HepG2 (cell line): Measurements from ENCODE around the gene SPATA33. TPM values are rescaled to one million over a fixed set of nuclear protein-coding genes. Genes with fewer than 3 reads are reported as not detected.

Source experiments
- ARNT ChIP-seq: fragments of 450-650 bp; IDR thresholded peaks from 2 replicates; pipeline ENCODE4 v1.6.1; 2017
- ATM ChIP-seq: fragments of 450-650 bp; IDR thresholded peaks from 2 replicates; pipeline ENCODE4 v1.7.1; 2017; ENCODE audit warnings: mild to moderate bottlenecking, borderline replicate concordance
- CBFB ChIP-seq: sonication (generic); formaldehyde crosslinking; IDR thresholded peaks from 2 replicates; pipeline ENCODE4 v1.4.0; 2020; ENCODE audit warnings: missing genetic modification reagents
- CEBPG ChIP-seq: IDR thresholded peaks from 2 replicates; pipeline ENCODE4 v1.6.1; 2016
- ETV6 ChIP-seq: sonication (generic); formaldehyde crosslinking; conservative IDR thresholded peaks from 2 replicates; pipeline ENCODE4 v1.4.0; 2020; ENCODE audit warnings: missing genetic modification reagents
- KAT7 ChIP-seq: IDR thresholded peaks from 2 replicates; pipeline ENCODE4 v1.6.1; 2018; ENCODE audit warnings: borderline replicate concordance, missing compliant biosample characterization
- NFE2L2 ChIP-seq: fragments of 150-350 bp; IDR thresholded peaks from 2 replicates; pipeline ENCODE4 v1.6.1; 2014; ENCODE audit warnings: low read length
- RELA ChIP-seq: sonication (generic); formaldehyde crosslinking; IDR thresholded peaks from 2 replicates; pipeline ENCODE4 v1.4.0; 2020; ENCODE audit warnings: missing genetic modification reagents
- RFXAP ChIP-seq: sonication (generic); formaldehyde crosslinking; IDR thresholded peaks from 2 replicates; pipeline ENCODE4 v1.4.0; 2020; ENCODE audit warnings: missing genetic modification reagents, borderline replicate concordance
- SIN3A ChIP-seq: IDR thresholded peaks from 2 replicates; pipeline ENCODE4 v1.6.1; 2011; ENCODE audit warnings: low read depth, mild to moderate bottlenecking, control low read depth, low read length, borderline replicate concordance
- SKI ChIP-seq: fragments of 450-650 bp; IDR thresholded peaks from one replicate; pipeline ENCODE4 v1.6.1; 2018; ENCODE audit warnings: mild to moderate bottlenecking; ENCODE audit not compliant: partially characterized antibody
- SNAI1 ChIP-seq: sonication (generic); formaldehyde crosslinking; IDR thresholded peaks from 2 replicates; pipeline ENCODE4 v1.5.0; 2020; ENCODE audit warnings: mild to moderate bottlenecking, missing genetic modification reagents, borderline replicate concordance
- THYN1 ChIP-seq: sonication (generic); formaldehyde crosslinking; IDR thresholded peaks from 2 replicates; pipeline ENCODE4 v1.8.1; 2023; ENCODE audit warnings: low read depth, mild to moderate bottlenecking, moderate library complexity, missing genetic modification reagents, borderline replicate concordance
- ZFP36 ChIP-seq: fragments of 150-350 bp; IDR thresholded peaks from 2 replicates; pipeline ENCODE4 v1.6.1; 2018; ENCODE audit warnings: borderline replicate concordance, low read length, low read depth; ENCODE audit not compliant: partially characterized antibody
- ZFP62 ChIP-seq: sonication (generic); formaldehyde crosslinking; IDR thresholded peaks from 2 replicates; pipeline ENCODE4 v1.4.0; 2020; ENCODE audit warnings: missing genetic modification reagents
- ZKSCAN5 ChIP-seq: sonication (generic); formaldehyde crosslinking; IDR thresholded peaks from 2 replicates; pipeline ENCODE4 v1.5.1; 2020; ENCODE audit warnings: mild to moderate bottlenecking, missing genetic modification reagents
- ZNF296 ChIP-seq: sonication (generic); formaldehyde crosslinking; conservative IDR thresholded peaks from 2 replicates; pipeline ENCODE4 v1.5.0; 2020; ENCODE audit warnings: mild to moderate bottlenecking, missing genetic modification reagents
- ZNF335 ChIP-seq: sonication (generic); formaldehyde crosslinking; IDR thresholded peaks from 2 replicates; pipeline ENCODE4 v1.4.0; 2020; ENCODE audit warnings: missing genetic modification reagents
- ZNF383 ChIP-seq: sonication (generic); formaldehyde crosslinking; IDR thresholded peaks from 2 replicates; pipeline ENCODE4 v1.4.0; 2020; ENCODE audit warnings: missing genetic modification reagents, mild to moderate bottlenecking, borderline replicate concordance
- ZNF530 ChIP-seq: sonication (generic); formaldehyde crosslinking; IDR thresholded peaks from 2 replicates; pipeline ENCODE4 v1.5.0; 2020; ENCODE audit warnings: low read depth, mild to moderate bottlenecking, missing genetic modification reagents
- ZNF549 ChIP-seq: sonication (generic); formaldehyde crosslinking; IDR thresholded peaks from 2 replicates; pipeline ENCODE4 v1.5.0; 2020; ENCODE audit warnings: missing genetic modification reagents
- ZNF644 ChIP-seq: IDR thresholded peaks from 2 replicates; pipeline ENCODE4 v1.6.1; 2016; ENCODE audit warnings: low read depth
- polyA plus RNA-seq, 8 experiments: library from polyadenylated mRNA; depleted of rRNA in 3 of 8; stranded (reverse) in 7 of 8; unstranded in 1 of 8; fragments of >200 nt; fragmentation: Illumina TruSeq in 4 of 8; extraction: Trizol in 4 of 8; gene quantifications; 2 replicates each; pipeline versions ENCODE4 v1.2.1 to v1.2.3, GENCODE V29; 2011 to 2016; ENCODE audit warnings: low read depth in 4 of 8, missing spikeins in 1 of 8, mixed read lengths in 1 of 8; ENCODE audit not compliant: insufficient read depth in 1 of 8
- total RNA-seq, 5 experiments: library from RNA; depleted of rRNA; stranded (reverse); fragments of >200 nt; fragmentation: Illumina TruSeq; extraction: Trizol; gene quantifications; 2 replicates each; pipeline ENCODE4 v1.2.3, GENCODE V29; 2016; ENCODE audit warnings: low read depth in 1 of 5
- TF ChIP-seq, protein P1 (sequence below): sonication (generic); formaldehyde crosslinking; IDR thresholded peaks from 2 replicates; pipeline ENCODE4 v1.9.0; 2021; ENCODE audit warnings: missing genetic modification reagents, borderline replicate concordance
- TF ChIP-seq, protein P2 (sequence below): sonication (generic); formaldehyde crosslinking; IDR thresholded peaks from 2 replicates; pipeline ENCODE4 v1.8.0; 2022; ENCODE audit warnings: mild to moderate bottlenecking, missing genetic modification reagents, moderate library complexity
- TF ChIP-seq, protein P3 (sequence below): sonication (generic); formaldehyde crosslinking; IDR thresholded peaks from 2 replicates; pipeline ENCODE4 v1.4.0; 2020; ENCODE audit warnings: missing genetic modification reagents, borderline replicate concordance

SPATA33 gene
- total and polyA plus RNA-seq, 2 of the 13 experiments (the other 11 are each of a cell fraction or from before 2014, with no cell fraction given), result 5.7 to 11.0 TPM

DNA sequence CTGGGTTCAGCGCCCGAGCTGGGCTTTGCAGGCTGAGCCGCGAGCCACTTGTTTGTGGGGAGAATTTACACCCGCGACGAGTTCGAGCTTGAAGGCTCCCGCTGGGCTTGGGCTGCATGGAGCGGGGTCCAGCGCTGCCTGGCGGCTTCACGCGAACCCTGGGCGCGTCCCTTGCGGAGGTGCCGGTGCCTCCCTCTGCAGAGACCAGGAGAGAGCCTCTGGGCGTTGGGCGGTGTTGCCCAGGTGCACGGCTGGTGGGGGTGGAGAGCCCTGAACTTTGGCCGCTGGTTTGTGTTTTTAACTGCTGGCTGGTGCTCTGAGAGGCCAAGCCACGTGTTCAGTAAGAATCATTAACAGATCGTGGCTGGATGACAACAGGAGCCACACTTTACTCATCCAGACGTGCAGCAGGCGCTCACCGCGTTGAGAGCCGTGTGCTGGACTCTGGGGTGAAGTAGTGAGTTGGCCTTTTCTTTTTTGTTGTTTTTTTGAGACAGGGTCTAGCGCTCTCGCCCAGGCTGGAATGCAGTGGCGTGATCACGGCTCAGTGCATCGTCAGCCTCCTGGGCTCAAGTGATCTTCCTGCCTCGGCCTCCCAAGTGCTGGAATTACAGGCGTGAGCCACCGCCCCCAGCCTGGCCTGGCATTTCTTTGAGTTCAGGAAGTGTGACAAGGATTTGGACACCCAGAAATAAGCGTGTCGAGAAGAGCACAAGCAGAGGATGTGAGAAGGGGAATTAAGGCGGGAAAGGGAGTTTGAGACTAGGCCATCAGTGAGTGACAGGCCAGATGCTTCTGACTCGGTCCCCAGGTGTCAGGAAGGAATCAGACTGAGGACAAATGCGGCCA lies 29.7 kb downstream of the SPATA33 start (continued):
- TF ChIP-seq ARNT (no peak), ZNF335 (peak; percentile 93), NFE2L2 (no peak), ZFP62 (CRISPR knock-in tag) (0 out of 2 replicates have a peak, but pooled peaks have one; percentile 69), CBFB (peak; percentile 71; the same call in 1 of the 2 replicates), RFXAP (CRISPR knock-in tag) (peak; percentile 97), ZNF549 (CRISPR knock-in tag) (peak; percentile 100), ZNF383 (CRISPR knock-in tag) (no peak), THYN1 (CRISPR knock-in tag) (0 out of 2 replicates have a peak, but pooled peaks have one; percentile 74), RELA (no peak; the same call in 1 of the 2 replicates), CEBPG (CRISPR knock-in tag) (peak; percentile 67), SKI (peak; percentile 94), ETV6 (CRISPR knock-in tag) (peak; percentile 77; the same call in 1 of the 2 replicates), ZNF644 (CRISPR knock-in tag) (peak; percentile 90), KAT7 (CRISPR knock-in tag) (peak; percentile 85), ZNF296 (CRISPR knock-in tag) (no peak; the same call in 1 of the 2 replicates), ATM (no peak), ZNF530 (CRISPR knock-in tag) (no peak), SIN3A (peak; percentile 97), ZKSCAN5 (CRISPR knock-in tag) (peak; percentile 64), SNAI1 (0 out of 2 replicates have a peak, but pooled peaks have one; percentile 90), ZFP36 (no peak)
- TF ChIP-seq, protein P1, sequence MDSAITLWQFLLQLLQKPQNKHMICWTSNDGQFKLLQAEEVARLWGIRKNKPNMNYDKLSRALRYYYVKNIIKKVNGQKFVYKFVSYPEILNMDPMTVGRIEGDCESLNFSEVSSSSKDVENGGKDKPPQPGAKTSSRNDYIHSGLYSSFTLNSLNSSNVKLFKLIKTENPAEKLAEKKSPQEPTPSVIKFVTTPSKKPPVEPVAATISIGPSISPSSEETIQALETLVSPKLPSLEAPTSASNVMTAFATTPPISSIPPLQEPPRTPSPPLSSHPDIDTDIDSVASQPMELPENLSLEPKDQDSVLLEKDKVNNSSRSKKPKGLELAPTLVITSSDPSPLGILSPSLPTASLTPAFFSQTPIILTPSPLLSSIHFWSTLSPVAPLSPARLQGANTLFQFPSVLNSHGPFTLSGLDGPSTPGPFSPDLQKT (CRISPR knock-in tag), result peak; percentile 51; the same call in 1 of the 2 replicates
- TF ChIP-seq, protein P2, sequence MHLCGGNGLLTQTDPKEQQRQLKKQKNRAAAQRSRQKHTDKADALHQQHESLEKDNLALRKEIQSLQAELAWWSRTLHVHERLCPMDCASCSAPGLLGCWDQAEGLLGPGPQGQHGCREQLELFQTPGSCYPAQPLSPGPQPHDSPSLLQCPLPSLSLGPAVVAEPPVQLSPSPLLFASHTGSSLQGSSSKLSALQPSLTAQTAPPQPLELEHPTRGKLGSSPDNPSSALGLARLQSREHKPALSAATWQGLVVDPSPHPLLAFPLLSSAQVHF (CRISPR knock-in tag), result peak; percentile 91
- TF ChIP-seq, protein P3, sequence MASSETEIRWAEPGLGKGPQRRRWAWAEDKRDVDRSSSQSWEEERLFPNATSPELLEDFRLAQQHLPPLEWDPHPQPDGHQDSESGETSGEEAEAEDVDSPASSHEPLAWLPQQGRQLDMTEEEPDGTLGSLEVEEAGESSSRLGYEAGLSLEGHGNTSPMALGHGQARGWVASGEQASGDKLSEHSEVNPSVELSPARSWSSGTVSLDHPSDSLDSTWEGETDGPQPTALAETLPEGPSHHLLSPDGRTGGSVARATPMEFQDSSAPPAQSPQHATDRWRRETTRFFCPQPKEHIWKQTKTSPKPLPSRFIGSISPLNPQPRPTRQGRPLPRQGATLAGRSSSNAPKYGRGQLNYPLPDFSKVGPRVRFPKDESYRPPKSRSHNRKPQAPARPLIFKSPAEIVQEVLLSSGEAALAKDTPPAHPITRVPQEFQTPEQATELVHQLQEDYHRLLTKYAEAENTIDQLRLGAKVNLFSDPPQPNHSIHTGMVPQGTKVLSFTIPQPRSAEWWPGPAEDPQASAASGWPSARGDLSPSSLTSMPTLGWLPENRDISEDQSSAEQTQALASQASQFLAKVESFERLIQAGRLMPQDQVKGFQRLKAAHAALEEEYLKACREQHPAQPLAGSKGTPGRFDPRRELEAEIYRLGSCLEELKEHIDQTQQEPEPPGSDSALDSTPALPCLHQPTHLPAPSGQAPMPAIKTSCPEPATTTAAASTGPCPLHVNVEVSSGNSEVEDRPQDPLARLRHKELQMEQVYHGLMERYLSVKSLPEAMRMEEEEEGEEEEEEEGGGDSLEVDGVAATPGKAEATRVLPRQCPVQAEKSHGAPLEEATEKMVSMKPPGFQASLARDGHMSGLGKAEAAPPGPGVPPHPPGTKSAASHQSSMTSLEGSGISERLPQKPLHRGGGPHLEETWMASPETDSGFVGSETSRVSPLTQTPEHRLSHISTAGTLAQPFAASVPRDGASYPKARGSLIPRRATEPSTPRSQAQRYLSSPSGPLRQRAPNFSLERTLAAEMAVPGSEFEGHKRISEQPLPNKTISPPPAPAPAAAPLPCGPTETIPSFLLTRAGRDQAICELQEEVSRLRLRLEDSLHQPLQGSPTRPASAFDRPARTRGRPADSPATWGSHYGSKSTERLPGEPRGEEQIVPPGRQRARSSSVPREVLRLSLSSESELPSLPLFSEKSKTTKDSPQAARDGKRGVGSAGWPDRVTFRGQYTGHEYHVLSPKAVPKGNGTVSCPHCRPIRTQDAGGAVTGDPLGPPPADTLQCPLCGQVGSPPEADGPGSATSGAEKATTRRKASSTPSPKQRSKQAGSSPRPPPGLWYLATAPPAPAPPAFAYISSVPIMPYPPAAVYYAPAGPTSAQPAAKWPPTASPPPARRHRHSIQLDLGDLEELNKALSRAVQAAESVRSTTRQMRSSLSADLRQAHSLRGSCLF, result peak; percentile 95
